ENCODE measurements around the gene VSNL1.

Gene VSNL1

GRCh38 chr2:17540093-17540812, at the start of gene VSNL1:
VSNL1 (plus strand) TSS chr2:17540696; CDS start chr2:17592075, 51,379 bp downstream.
- DNase-seq, result no peak

GRCh38 chr2:17495590-17495989, 44.9 kb upstream of the VSNL1 start:
- DNase-seq, result no peak

GRCh38 chr2:17497718-17498117, 42.8 kb upstream of the VSNL1 start:
- DNase-seq, result no peak

GRCh38 chr2:17506736-17507616, 33.5 kb upstream of the VSNL1 start:
- DNase-seq, result no peak

- no peak for DNase-seq
Measured at GRCh38 chr2:17515652-17516051, 24.8 kb upstream of the VSNL1 start.

- no peak for DNase-seq
Measured at GRCh38 chr2:17517481-17518211, 22.9 kb upstream of the VSNL1 start.

GRCh38 chr2:17518212-17519154, 22.0 kb upstream of the VSNL1 start, which contains the start of gene RAD51AP2:
RAD51AP2 (minus strand) TSS chr2:17518440; CDS start chr2:17518415, 25 bp downstream.
- peak; percentile 28 to 53 for DNase-seq

- DNase-seq, result no peak
Measured at GRCh38 chr2:17519486-17519885, 21.0 kb upstream of the VSNL1 start.

- no peak for DNase-seq
Measured at GRCh38 chr2:17520761-17521160, 19.7 kb upstream of the VSNL1 start.

- no peak for DNase-seq
Measured at GRCh38 chr2:17521621-17522020, 18.9 kb upstream of the VSNL1 start.

GRCh38 chr2:17522303-17522702, 18.2 kb upstream of the VSNL1 start:
- DNase-seq, result no peak

- DNase-seq, result no peak
Measured at GRCh38 chr2:17529771-17530170, 10.7 kb upstream of the VSNL1 start.

- DNase-seq, result no peak
Measured at GRCh38 chr2:17533546-17533945, 7.0 kb upstream of the VSNL1 start.

GRCh38 chr2:17536416-17536815, 4.1 kb upstream of the VSNL1 start:
- no peak for DNase-seq

- no peak for DNase-seq
Measured at GRCh38 chr2:17538022-17538843, 2.3 kb upstream of the VSNL1 start.

- DNase-seq, result peak in 1 of 2 experiments; percentile 17
Measured at GRCh38 chr2:17538844-17539554, 1.5 kb upstream of the VSNL1 start.

- no peak for DNase-seq
Measured at GRCh38 chr2:17539611-17540092, 844 bp upstream of the VSNL1 start.

- no peak for DNase-seq
Measured at GRCh38 chr2:17540813-17541530, 476 bp downstream of the VSNL1 start.

- no peak for DNase-seq
Measured at GRCh38 chr2:17541531-17541950, 1.0 kb downstream of the VSNL1 start.

GRCh38 chr2:17542471-17542870, 2.0 kb downstream of the VSNL1 start:
- no peak for DNase-seq
